LNCaP clone FGC (cell line): ENCODE results near the gene PGM2L1.

Experiments
- DNase-seq: peaks from one replicate; pipeline ENCODE4 v3.0.0-alpha.2; 2011; ENCODE audit warnings: low read depth
- H3K4me3 ChIP-seq: 2 replicates; pipeline ENCODE4 v1.5.1; 2011; ENCODE audit warnings: mild to moderate bottlenecking, low read depth, low read length, control low read depth
- CTCF ChIP-seq: IDR thresholded peaks from 2 replicates; pipeline ENCODE4 v1.5.1; 2012; ENCODE audit warnings: mild to moderate bottlenecking; ENCODE audit not compliant: control insufficient read depth, insufficient read depth; ENCODE audit errors: extremely low read depth

PGM2L1 gene

DNA sequence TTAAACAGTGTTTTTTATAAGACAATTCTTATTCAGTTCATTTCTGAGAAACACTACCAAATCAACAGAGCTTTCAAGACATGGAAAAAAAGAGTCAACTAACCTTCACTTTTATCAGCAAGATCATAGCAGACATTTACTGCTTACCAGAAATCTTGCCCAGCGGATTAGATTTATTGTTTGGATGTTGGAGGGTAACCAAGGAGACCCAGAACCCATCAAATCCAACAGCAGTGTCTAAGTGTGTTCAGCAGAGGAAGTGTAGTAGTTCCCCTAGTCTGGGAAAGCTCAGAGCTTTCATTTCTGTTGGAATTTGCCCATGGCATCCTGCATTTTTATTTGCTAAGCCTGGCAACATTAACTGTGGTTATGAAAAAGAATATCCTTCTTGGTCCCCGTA, 2.4 kb upstream of the PGM2L1 start:
- no peak for DNase-seq
- TF ChIP-seq CTCF: no peak
- H3K4me3 ChIP-seq: no peak overlapping the region

DNA sequence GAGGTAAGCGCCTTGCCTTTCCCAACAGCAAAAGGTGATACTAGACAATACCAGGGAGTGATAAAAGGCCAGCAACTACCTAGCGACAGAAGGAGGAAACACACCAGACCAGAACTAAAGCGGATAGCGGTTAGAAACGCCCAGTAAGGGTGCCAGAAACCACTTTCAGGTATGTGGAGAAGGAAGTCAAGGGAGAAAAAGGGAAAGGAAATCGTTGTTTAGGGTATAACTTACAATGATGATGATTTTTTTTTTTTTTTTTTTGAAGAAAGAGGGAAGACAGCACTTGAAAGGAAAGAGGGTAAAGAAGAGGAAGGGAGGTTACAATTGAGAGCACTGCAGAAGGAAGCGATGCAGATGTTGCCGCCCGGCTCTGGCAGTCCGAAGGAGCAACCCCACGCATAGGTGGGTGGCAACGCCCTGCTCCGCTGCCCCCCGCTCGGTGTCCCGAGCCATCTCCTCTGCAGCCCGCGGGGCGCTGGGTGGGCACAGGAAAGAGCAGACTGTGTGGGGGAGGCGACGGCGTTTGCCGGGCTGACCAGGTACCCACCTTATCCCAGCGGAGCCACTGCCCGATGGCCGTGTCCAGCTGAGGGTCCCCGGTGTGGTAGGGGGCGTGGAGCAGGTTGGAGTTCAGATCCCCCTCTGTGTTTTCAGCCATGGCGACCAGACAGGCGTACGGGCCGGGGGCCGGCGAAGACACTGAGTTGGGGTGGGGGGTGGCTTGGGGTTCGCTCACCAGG, 561 bp downstream of the PGM2L1 start:
- TF ChIP-seq CTCF: no peak
- DNase-seq: peak; percentile 23
- H3K4me3 ChIP-seq: peak overlapping the region; percentile 80

- TF ChIP-seq CTCF: no peak
- DNase-seq: no peak
- H3K4me3 ChIP-seq: no peak overlapping the region
These were observed 6.0 kb downstream of the PGM2L1 start for GRCh38 chr11:74392256-74392655.

- TF ChIP-seq CTCF: no peak
- H3K4me3 ChIP-seq: no peak overlapping the region
- DNase-seq: no peak
These were observed 7.0 kb downstream of the PGM2L1 start for GRCh38 chr11:74391193-74391592.

DNA sequence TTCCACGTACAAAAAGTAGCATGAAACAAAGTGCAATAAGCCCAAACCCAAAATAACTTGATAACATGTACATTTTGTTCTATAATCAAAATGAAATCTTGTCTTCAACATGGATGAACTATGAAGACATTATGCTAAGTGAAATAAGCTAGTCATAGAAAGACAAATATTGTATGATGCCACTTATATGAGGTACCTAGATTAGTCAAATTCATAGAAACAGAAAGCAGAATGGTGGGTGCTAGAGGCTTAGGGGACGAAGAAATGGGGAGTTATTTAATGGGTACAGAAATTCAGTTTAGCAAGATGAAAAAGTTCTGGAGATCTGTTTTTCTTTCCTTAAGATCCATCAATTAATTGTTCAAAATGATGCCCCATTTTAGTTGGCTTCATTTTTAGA, 7.5 kb downstream of the PGM2L1 start:
- DNase-seq: no peak
- no peak overlapping the region for H3K4me3 ChIP-seq
- no peak for TF ChIP-seq CTCF

DNA sequence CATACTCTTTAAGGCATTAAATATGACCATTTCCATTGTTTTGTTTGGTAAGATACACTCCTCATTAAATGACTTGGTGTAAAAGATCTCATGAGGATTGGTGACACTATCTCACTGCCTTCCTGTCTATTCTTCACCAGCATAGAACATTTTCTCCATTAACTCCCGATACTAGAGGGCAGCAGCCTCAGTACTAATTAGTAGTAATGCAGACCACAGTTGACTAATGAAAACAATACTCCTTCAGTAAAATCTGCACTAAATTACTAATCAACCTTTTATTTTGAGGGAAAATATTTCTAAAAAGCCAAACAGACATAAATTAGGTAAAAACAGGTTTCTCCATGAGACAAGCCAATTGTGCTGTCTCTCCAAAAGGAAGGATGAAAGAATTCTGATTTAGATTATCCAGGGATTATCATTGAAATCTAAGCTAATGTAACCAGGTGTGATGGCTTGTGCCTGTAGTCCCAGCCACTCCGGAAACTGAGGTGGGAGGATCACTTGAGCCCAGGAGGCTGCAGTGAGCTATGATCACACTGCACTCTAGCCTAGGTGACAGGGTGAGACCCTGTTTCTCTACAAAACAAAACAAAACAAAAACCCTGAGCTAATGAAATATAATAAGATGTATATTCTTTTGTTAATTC, 9.4 kb downstream of the PGM2L1 start:
- H3K4me3 ChIP-seq: no peak overlapping the region
- TF ChIP-seq CTCF: peak; percentile 71
- no peak for DNase-seq
